KMS-11 (cell line): ENCODE measurements around the gene SNTG2.
"Not testable (repeated sequence)": the region's sequence is repeated elsewhere in the genome, so short reads cannot be mapped to it uniquely, and the experiment has no call there.

Experiments used
- H2AFZ ChIP-seq: fragments of 200-600 bp; sonication (generic); 2 replicates; pipeline ENCODE4 v1.6.1; 2016; ENCODE audit warnings: antibody characterized with exemption, mixed run types, low read depth
- H3K27ac ChIP-seq: fragments of 200-600 bp; sonication (generic); 2 replicates; pipeline ENCODE4 v1.6.1; 2016; ENCODE audit warnings: mild to moderate bottlenecking, mixed run types
- H3K27me3 ChIP-seq: fragments of 200-600 bp; sonication (generic); 2 replicates; pipeline ENCODE4 v1.6.1; 2017; ENCODE audit warnings: mild to moderate bottlenecking, low read depth, mixed run types, moderate library complexity; ENCODE audit not compliant: insufficient read depth
- H3K36me3 ChIP-seq: fragments of 200-600 bp; sonication (generic); 2 replicates; pipeline ENCODE4 v1.6.1; 2017; ENCODE audit warnings: mild to moderate bottlenecking, mixed run types; ENCODE audit not compliant: insufficient read depth
- H3K4me1 ChIP-seq: fragments of 200-600 bp; sonication (generic); 2 replicates; pipeline ENCODE4 v1.6.1; 2016; ENCODE audit warnings: mild to moderate bottlenecking, low read depth, mixed run types; ENCODE audit not compliant: poor library complexity, severe bottlenecking
- H3K4me2 ChIP-seq: fragments of 200-600 bp; sonication (generic); 2 replicates; pipeline ENCODE4 v1.7.0; 2016; ENCODE audit warnings: mild to moderate bottlenecking, mixed run types
- H3K4me3 ChIP-seq: fragments of 200-600 bp; sonication (generic); IDR thresholded peaks from 2 replicates; pipeline ENCODE4 v1.6.1; 2017; ENCODE audit warnings: low read depth, low read length, mixed read lengths; ENCODE audit not compliant: insufficient read depth
- H3K79me2 ChIP-seq: fragments of 200-600 bp; sonication (generic); 2 replicates; pipeline ENCODE4 v1.6.1; 2016; ENCODE audit warnings: low read depth, mixed run types; ENCODE audit not compliant: insufficient read depth
- H3K9ac ChIP-seq: fragments of 200-600 bp; sonication (generic); 2 replicates; pipeline ENCODE4 v1.6.1; 2016; ENCODE audit warnings: mild to moderate bottlenecking, mixed run types
- H4K20me1 ChIP-seq: fragments of 200-600 bp; sonication (generic); 2 replicates; pipeline ENCODE4 v1.6.1; 2016; ENCODE audit warnings: mild to moderate bottlenecking, mixed run types; ENCODE audit not compliant: insufficient read depth
- TF ChIP-seq, protein P1 (sequence below): fragments of 200-600 bp; sonication (generic); conservative IDR thresholded peaks from 2 replicates; pipeline ENCODE4 v1.6.1; 2017; ENCODE audit warnings: low read depth, mild to moderate bottlenecking, antibody characterized with exemption, low read length, moderate library complexity, mixed read lengths

SNTG2 gene

GRCh38 chr2:905091-905832 lies 45.4 kb upstream of the SNTG2 start:
- Histone ChIP-seq H3K4me2 (no peak overlapping the region), H3K36me3 (no peaks in the 10 kb centered on the region), H3K4me3 (no peak overlapping the region), H2AFZ (no peak overlapping the region), H3K27me3 (no peaks in the 10 kb centered on the region), H3K27ac (no peak overlapping the region), H3K9ac (no peak overlapping the region), H4K20me1 (no peaks in the 10 kb centered on the region), H3K4me1 (no peaks in the 10 kb centered on the region), H3K79me2 (no peaks in the 10 kb centered on the region)
- TF ChIP-seq, protein P1, sequence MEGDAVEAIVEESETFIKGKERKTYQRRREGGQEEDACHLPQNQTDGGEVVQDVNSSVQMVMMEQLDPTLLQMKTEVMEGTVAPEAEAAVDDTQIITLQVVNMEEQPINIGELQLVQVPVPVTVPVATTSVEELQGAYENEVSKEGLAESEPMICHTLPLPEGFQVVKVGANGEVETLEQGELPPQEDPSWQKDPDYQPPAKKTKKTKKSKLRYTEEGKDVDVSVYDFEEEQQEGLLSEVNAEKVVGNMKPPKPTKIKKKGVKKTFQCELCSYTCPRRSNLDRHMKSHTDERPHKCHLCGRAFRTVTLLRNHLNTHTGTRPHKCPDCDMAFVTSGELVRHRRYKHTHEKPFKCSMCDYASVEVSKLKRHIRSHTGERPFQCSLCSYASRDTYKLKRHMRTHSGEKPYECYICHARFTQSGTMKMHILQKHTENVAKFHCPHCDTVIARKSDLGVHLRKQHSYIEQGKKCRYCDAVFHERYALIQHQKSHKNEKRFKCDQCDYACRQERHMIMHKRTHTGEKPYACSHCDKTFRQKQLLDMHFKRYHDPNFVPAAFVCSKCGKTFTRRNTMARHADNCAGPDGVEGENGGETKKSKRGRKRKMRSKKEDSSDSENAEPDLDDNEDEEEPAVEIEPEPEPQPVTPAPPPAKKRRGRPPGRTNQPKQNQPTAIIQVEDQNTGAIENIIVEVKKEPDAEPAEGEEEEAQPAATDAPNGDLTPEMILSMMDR: no peak

- no peaks in the 10 kb centered on the region for H3K27me3 ChIP-seq
- H3K4me3 ChIP-seq: no peak overlapping the region
- no peaks in the 10 kb centered on the region for H4K20me1 ChIP-seq
- H2AFZ ChIP-seq: no peak overlapping the region
- no peak overlapping the region for H3K27ac ChIP-seq
- TF ChIP-seq, protein P1: no peak
- H3K9ac ChIP-seq: no peak overlapping the region
- H3K36me3 ChIP-seq: no peaks in the 10 kb centered on the region
- H3K79me2 ChIP-seq: no peaks in the 10 kb centered on the region
- H3K4me2 ChIP-seq: no peak overlapping the region
- H3K4me1 ChIP-seq: no peaks in the 10 kb centered on the region
These were observed 44.9 kb upstream of the SNTG2 start for GRCh38 chr2:905833-906140.

DNA sequence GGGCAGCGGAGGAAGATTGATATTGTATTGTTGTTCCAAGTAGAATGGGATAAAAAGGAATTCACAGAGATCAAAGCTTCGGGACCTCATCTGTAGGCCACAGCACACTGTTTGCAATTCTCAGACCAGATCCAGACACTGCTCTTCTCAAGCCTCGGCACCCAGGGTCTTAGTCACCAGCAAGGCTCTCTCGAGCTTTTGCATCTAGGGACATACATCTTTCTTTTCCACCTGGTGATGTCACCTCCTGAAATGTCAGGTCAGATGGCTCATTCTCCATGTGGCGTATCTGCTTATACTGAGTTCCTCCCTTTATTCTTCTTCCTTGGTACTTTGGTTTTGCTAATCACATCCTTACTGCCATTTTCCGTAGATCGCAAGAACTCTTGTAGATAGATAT lies 42.9 kb upstream of the SNTG2 start:
- no peak overlapping the region for H3K4me3 ChIP-seq
- no peak overlapping the region for H3K9ac ChIP-seq

GRCh38 chr2:908568-908967 lies 42.1 kb upstream of the SNTG2 start:
- H3K4me2 ChIP-seq: no peak overlapping the region
- TF ChIP-seq, protein P1: no peak
- H3K4me3 ChIP-seq: no peak overlapping the region
- no peak overlapping the region for H2AFZ ChIP-seq
- no peak overlapping the region for H3K27ac ChIP-seq
- no peaks in the 10 kb centered on the region for H3K79me2 ChIP-seq
- H3K27me3 ChIP-seq: no peaks in the 10 kb centered on the region
- no peak overlapping the region for H3K9ac ChIP-seq
- H3K36me3 ChIP-seq: no peaks in the 10 kb centered on the region
- H3K4me1 ChIP-seq: no peaks in the 10 kb centered on the region
- H4K20me1 ChIP-seq: no peaks in the 10 kb centered on the region

More for the DNA sequence above, 42.9 kb upstream of the SNTG2 start:
- H4K20me1 ChIP-seq: no peaks in the 10 kb centered on the region
- TF ChIP-seq, protein P1: no peak
- no peaks in the 10 kb centered on the region for H3K36me3 ChIP-seq
- no peaks in the 10 kb centered on the region for H3K79me2 ChIP-seq
- no peak overlapping the region for H2AFZ ChIP-seq
- H3K4me2 ChIP-seq: no peak overlapping the region
- no peak overlapping the region for H3K27ac ChIP-seq
- no peaks in the 10 kb centered on the region for H3K4me1 ChIP-seq
- H3K27me3 ChIP-seq: no peaks in the 10 kb centered on the region

GRCh38 chr2:909764-910379 lies 40.8 kb upstream of the SNTG2 start:
- H3K27me3 ChIP-seq, H3K4me1 ChIP-seq, H3K4me2 ChIP-seq, H2AFZ ChIP-seq, H3K9ac ChIP-seq, H3K79me2 ChIP-seq, H3K4me3 ChIP-seq, H4K20me1 ChIP-seq, H3K36me3 ChIP-seq, H3K27ac ChIP-seq: not testable (repeated sequence)
